HG03457 (cell line): ENCODE measurements around the gene CDC5L.

Experiments used
- ATAC-seq: cut with Tn5 transposase; IDR thresholded peaks from one replicate; pipeline ENCODE4 v1.9.1; 2021; ENCODE audit warnings: moderate number of reproducible peaks; ENCODE audit not compliant: unreplicated experiment

Gene CDC5L

GRCh38 chr6:44373051-44373450, 14.5 kb upstream of the CDC5L start:
- no peak for ATAC-seq

- ATAC-seq, result no peak
Measured at GRCh38 chr6:44373787-44374186, 13.7 kb upstream of the CDC5L start.

GRCh38 chr6:44375071-44375470, 12.4 kb upstream of the CDC5L start:
- no peak for ATAC-seq

GRCh38 chr6:44377484-44377883, 10.0 kb upstream of the CDC5L start:
- no peak for ATAC-seq

GRCh38 chr6:44377971-44378370, 9.5 kb upstream of the CDC5L start:
- no peak for ATAC-seq

GRCh38 chr6:44381739-44382138, 5.8 kb upstream of the CDC5L start:
- no peak for ATAC-seq

GRCh38 chr6:44386364-44386928, 1.1 kb upstream of the CDC5L start:
- ATAC-seq, result no peak

GRCh38 chr6:44386929-44387345, 569 bp upstream of the CDC5L start:
- ATAC-seq, result peak; percentile 28

- no peak for ATAC-seq
Measured at GRCh38 chr6:44388135-44388487, 605 bp downstream of the CDC5L start.

- no peak for ATAC-seq
Measured at GRCh38 chr6:44388887-44389286, 1.4 kb downstream of the CDC5L start.

GRCh38 chr6:44390158-44390683, 2.7 kb downstream of the CDC5L start:
- ATAC-seq, result no peak

GRCh38 chr6:44395501-44395900, 8.0 kb downstream of the CDC5L start:
- ATAC-seq, result no peak

GRCh38 chr6:44396968-44397367, 9.5 kb downstream of the CDC5L start:
- no peak for ATAC-seq

GRCh38 chr6:44397424-44398164, 10.1 kb downstream of the CDC5L start:
- no peak for ATAC-seq

- ATAC-seq, result no peak
Measured at GRCh38 chr6:44399991-44400390, 12.5 kb downstream of the CDC5L start.

GRCh38 chr6:44400572-44400971, 13.1 kb downstream of the CDC5L start:
- ATAC-seq, result no peak

- no peak for ATAC-seq
Measured at GRCh38 chr6:44401138-44401537, 13.6 kb downstream of the CDC5L start.

- ATAC-seq, result no peak
Measured at GRCh38 chr6:44404022-44404714, 16.7 kb downstream of the CDC5L start.

- no peak for ATAC-seq
Measured at GRCh38 chr6:44404715-44405099, 17.2 kb downstream of the CDC5L start.

- ATAC-seq, result no peak
Measured at GRCh38 chr6:44407951-44408670, 20.6 kb downstream of the CDC5L start.

GRCh38 chr6:44409207-44409794, 21.8 kb downstream of the CDC5L start:
- no peak for ATAC-seq
